Measurements from ENCODE around the gene TMEM218. TPM values are rescaled to one million over a fixed set of nuclear protein-coding genes. Genes with fewer than 3 reads are reported as not detected.

The TMEM218 gene
- total RNA-seq, 1 donor from 2014 or later, result 12.8 TPM

DNA sequence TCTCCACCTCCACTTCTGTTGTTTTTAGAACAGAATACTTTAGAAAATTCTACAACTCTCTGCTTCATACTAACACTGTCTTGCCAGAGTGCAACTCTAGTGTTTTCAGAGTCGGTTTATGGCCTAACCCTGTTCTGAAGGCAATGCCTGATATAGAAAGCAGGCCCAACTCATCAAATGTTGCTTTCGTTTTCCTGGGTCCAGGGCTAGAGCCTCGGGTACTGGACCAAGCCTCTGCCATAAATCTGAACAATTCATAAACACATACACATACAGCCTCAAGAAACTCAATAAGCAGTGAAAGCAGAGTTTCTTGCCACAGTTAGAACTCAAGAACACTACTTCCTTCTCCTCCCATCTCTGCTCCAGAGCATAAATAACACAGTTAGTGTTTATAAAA lies 9.8 kb downstream of the TMEM218 start:
- Histone ChIP-seq H3K27me3 (no peaks in the 10 kb centered on the region), H3K36me3 (peaks cover 0 to 12% of the 10 kb centered on the region in 2 donors), H3K4me1 (no peaks in the 10 kb centered on the region), H3K4me3 (no peak overlapping the region), H3K27ac (no peak overlapping the region), H3K9me3 (no peaks in the 10 kb centered on the region)
- DNase-seq (ENCODE audit: extremely low spot score in 2 of 2), result no peak
- intact Hi-C loops (cut with DNase I), result no loop called here
- TF ChIP-seq, protein P1, sequence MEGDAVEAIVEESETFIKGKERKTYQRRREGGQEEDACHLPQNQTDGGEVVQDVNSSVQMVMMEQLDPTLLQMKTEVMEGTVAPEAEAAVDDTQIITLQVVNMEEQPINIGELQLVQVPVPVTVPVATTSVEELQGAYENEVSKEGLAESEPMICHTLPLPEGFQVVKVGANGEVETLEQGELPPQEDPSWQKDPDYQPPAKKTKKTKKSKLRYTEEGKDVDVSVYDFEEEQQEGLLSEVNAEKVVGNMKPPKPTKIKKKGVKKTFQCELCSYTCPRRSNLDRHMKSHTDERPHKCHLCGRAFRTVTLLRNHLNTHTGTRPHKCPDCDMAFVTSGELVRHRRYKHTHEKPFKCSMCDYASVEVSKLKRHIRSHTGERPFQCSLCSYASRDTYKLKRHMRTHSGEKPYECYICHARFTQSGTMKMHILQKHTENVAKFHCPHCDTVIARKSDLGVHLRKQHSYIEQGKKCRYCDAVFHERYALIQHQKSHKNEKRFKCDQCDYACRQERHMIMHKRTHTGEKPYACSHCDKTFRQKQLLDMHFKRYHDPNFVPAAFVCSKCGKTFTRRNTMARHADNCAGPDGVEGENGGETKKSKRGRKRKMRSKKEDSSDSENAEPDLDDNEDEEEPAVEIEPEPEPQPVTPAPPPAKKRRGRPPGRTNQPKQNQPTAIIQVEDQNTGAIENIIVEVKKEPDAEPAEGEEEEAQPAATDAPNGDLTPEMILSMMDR (IDR thresholded peaks at IDR 0.05), result no peak
- TF ChIP-seq POLR2A (IDR thresholded peaks at IDR 0.05) (no peak), POLR2AphosphoS5 (IDR thresholded peaks at IDR 0.05; ENCODE audit: insufficient read depth in 1 of 2, low read depth in 1 of 2) (no peak)

DNA sequence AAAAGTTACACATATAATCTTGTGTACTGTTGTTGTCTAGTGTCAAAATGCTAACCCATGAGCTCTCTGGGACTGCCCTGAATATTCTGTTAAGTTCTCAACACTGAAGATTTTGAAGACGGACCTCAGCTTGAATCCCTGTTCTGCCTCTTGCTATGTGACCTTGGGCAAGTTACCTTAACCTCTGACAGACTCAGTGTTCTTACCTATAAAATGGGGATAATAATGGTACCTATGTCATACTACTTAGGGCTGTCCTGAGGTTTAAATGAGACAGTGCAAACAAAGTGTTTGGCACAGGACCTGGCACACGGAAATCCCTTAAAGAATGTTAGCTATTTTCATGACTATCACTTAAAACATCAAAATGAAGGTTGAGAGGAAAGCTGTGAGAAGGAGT lies 11.3 kb downstream of the TMEM218 start:
- Histone ChIP-seq H3K4me1 (no peaks in the 10 kb centered on the region), H3K36me3 (peaks cover 0 to 14% of the 10 kb centered on the region in 2 donors), H3K4me3 (no peak overlapping the region), H3K9me3 (no peaks in the 10 kb centered on the region), H3K27me3 (no peaks in the 10 kb centered on the region), H3K27ac (no peak overlapping the region)
- TF ChIP-seq, protein P1 (IDR thresholded peaks at IDR 0.05), result no peak
- no peak for TF ChIP-seq POLR2A (IDR thresholded peaks at IDR 0.05)
- intact Hi-C loops (cut with DNase I), result no loop called here
- DNase-seq (ENCODE audit: extremely low spot score in 2 of 2), result no peak

DNA sequence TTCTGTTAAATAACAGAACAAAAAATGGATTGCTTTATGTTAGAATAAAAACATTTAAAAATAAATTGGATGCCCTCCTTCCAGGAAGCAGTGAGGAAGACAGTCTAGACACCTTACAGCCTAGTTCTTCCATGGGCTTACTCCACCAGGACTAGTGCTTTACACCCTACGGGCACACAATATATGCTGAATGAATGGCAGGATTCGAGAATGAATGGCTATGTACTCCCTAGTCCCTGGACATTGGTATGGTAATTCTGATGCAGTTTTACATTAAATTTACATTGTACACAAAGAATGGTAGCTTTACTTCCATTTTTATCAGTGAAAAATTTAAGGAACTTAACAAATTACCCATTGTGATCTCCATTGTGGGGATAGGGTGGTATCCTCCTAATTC lies 16.7 kb downstream of the TMEM218 start:
- TF ChIP-seq POLR2AphosphoS5 (IDR thresholded peaks at IDR 0.05; ENCODE audit: insufficient read depth in 1 of 2, low read depth in 1 of 2) (no peak), POLR2A (IDR thresholded peaks at IDR 0.05) (no peak)
- TF ChIP-seq, protein P1 (IDR thresholded peaks at IDR 0.05), result no peak
- Histone ChIP-seq H3K4me3 (no peak overlapping the region), H3K36me3 (peaks cover 0 to 9% of the 10 kb centered on the region in 2 donors), H3K27me3 (no peaks in the 10 kb centered on the region), H3K9me3 (no peaks in the 10 kb centered on the region), H3K27ac (no peak overlapping the region), H3K4me1 (no peaks in the 10 kb centered on the region)
- intact Hi-C loops (cut with DNase I), result no loop called here
- no peak for DNase-seq (ENCODE audit: extremely low spot score in 2 of 2)

DNA sequence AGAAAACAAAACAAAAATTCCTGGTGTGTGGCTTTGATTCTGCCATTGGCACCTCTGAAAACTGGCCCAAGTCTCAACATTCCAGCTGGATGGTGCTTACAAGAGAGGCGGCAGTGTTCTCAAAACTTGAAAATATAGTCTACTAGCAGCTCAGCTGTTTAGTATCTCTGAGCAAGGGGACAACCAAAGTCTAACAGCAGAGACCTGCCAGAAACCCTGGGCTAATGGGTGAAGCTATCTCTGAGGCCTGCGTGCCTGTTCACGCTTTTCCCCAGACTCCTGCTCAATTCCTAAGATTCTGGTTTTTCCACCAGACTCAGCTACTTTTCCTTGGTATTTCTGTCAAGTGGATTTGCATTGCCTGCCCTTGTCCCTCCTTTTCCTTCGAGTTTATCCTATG lies 17.9 kb downstream of the TMEM218 start:
- H3K27me3 ChIP-seq, result no peaks in the 10 kb centered on the region
- H3K4me3 ChIP-seq, result no peak overlapping the region
- TF ChIP-seq POLR2AphosphoS5 (IDR thresholded peaks at IDR 0.05; ENCODE audit: insufficient read depth in 1 of 2, low read depth in 1 of 2) (no peak), POLR2A (IDR thresholded peaks at IDR 0.05) (no peak)
- TF ChIP-seq, protein P1 (IDR thresholded peaks at IDR 0.05), result no peak
- H3K27ac ChIP-seq, result no peak overlapping the region
- H3K36me3 ChIP-seq, result peaks cover 0 to 9% of the 10 kb centered on the region in 2 donors
- H3K4me1 ChIP-seq, result no peaks in the 10 kb centered on the region
- intact Hi-C loops (cut with DNase I), result no loop called here
- DNase-seq (ENCODE audit: extremely low spot score in 2 of 2), result no peak
- H3K9me3 ChIP-seq, result no peaks in the 10 kb centered on the region

DNA sequence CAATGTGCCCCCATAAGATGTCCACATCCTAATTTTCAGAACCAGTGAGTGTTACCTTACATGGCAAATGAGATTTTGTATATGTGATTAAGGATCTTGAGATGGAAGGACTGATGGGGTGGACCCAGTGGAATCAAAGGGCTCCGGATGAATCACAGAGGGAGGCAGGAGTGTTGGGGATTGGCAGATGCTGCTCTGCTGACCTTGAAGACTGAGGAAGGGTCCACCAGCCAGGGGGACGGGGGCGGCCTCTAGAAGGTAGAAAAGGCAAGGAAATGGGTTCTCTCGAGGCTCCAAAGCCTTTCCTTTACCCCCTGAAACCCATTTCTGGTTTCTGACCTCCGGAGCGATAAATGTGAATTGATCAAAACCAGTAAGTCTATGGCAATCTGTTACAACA lies 18.8 kb downstream of the TMEM218 start:
- Histone ChIP-seq H3K36me3 (peaks cover 0 to 9% of the 10 kb centered on the region in 2 donors), H3K9me3 (no peaks in the 10 kb centered on the region), H3K4me3 (no peak overlapping the region), H3K4me1 (no peaks in the 10 kb centered on the region), H3K27ac (no peak overlapping the region), H3K27me3 (no peaks in the 10 kb centered on the region)
- DNase-seq (ENCODE audit: extremely low spot score in 2 of 2), result peak in 1 of 2 donors; percentile 44
- TF ChIP-seq POLR2AphosphoS5 (IDR thresholded peaks at IDR 0.05; ENCODE audit: insufficient read depth in 1 of 2, low read depth in 1 of 2) (no peak), POLR2A (IDR thresholded peaks at IDR 0.05) (no peak)
- TF ChIP-seq, protein P1 (IDR thresholded peaks at IDR 0.05), result no peak
- intact Hi-C loops (cut with DNase I), result no loop called here
